Measurements from ENCODE around the gene PLK1.
A peak's percentile ranks its signal among the peaks of the same experiment; 100 is the strongest.

The PLK1 gene

GRCh38 chr16:23682181-23682580 lies 3.5 kb downstream of the PLK1 start:
- Histone ChIP-seq H4K91ac (ENCODE audit: low read length) (no peak overlapping the region), H4K8ac (ENCODE audit: low read length) (no peak overlapping the region), H2BK120ac (ENCODE audit: low read depth, low read length) (no peak overlapping the region), H3K36me3 (ENCODE audit: control insufficient read depth in 1 of 2, insufficient read depth in 2 of 2, low read depth in 1 of 2, low read length in 2 of 2) (peaks cover 39 to 54% of the 10 kb centered on the region in 2 experiments), H3K18ac (ENCODE audit: low read depth in 1 of 2, low read length in 2 of 2) (no peak overlapping the region), H3K4me1 (ENCODE audit: control insufficient read depth, insufficient read depth, low read depth, low read length) (peaks cover 27% of the 10 kb centered on the region), H3K9ac (ENCODE audit: low read length) (no peak overlapping the region), H2BK5ac (ENCODE audit: low read depth, low read length, poor library complexity, severe bottlenecking) (no peak overlapping the region), H2BK12ac (ENCODE audit: low read length in 2 of 2) (no peak overlapping the region), H2AK5ac (ENCODE audit: low read length, severe bottlenecking) (no peak overlapping the region), H3K4me2 (ENCODE audit: low read length, poor library complexity, severe bottlenecking) (no peak overlapping the region), H3K27ac (ENCODE audit: low read length, poor library complexity, severe bottlenecking) (no peak overlapping the region), H3K4me3 (ENCODE audit: insufficient read depth in 1 of 2, low read depth in 1 of 2, low read length in 2 of 2) (no peak overlapping the region), H3K27me3 (ENCODE audit: control insufficient read depth in 1 of 2, insufficient read depth in 1 of 2, low read length in 2 of 2) (no peaks in the 10 kb centered on the region), H3K14ac (ENCODE audit: low read length in 2 of 2) (no peak overlapping the region), H2BK15ac (ENCODE audit: low read depth, poor library complexity, severe bottlenecking) (no peak overlapping the region), H3K9me3 (ENCODE audit: control insufficient read depth, low read length) (no peaks in the 10 kb centered on the region), H2AFZ (ENCODE audit: low read depth, low read length) (no peak overlapping the region), H3K79me1 (replicated peaks; ENCODE audit: low read length, poor library complexity, severe bottlenecking) (peaks cover 25% of the 10 kb centered on the region), H3K4ac (ENCODE audit: low read depth in 1 of 2, low read length in 2 of 2) (no peak overlapping the region), H3K23ac (ENCODE audit: low read length in 2 of 2) (no peak overlapping the region)
- peak; percentile 23 for DNase-seq
- no CpG with 5 or more reads among the region's 1 CpG for WGBS

GRCh38 chr16:23683487-23683886 lies 4.8 kb downstream of the PLK1 start:
- Histone ChIP-seq H4K8ac (ENCODE audit: low read length) (no peak overlapping the region), H3K18ac (ENCODE audit: low read depth in 1 of 2, low read length in 2 of 2) (no peak overlapping the region), H3K36me3 (ENCODE audit: control insufficient read depth in 1 of 2, insufficient read depth in 2 of 2, low read depth in 1 of 2, low read length in 2 of 2) (peaks cover 47 to 67% of the 10 kb centered on the region in 2 experiments), H2BK15ac (ENCODE audit: low read depth, poor library complexity, severe bottlenecking) (no peak overlapping the region), H3K4me2 (ENCODE audit: low read length, poor library complexity, severe bottlenecking) (no peak overlapping the region), H2AFZ (ENCODE audit: low read depth, low read length) (no peak overlapping the region), H3K4me3 (ENCODE audit: insufficient read depth in 1 of 2, low read depth in 1 of 2, low read length in 2 of 2) (no peak overlapping the region), H3K27me3 (ENCODE audit: control insufficient read depth in 1 of 2, insufficient read depth in 1 of 2, low read length in 2 of 2) (no peaks in the 10 kb centered on the region), H3K4me1 (ENCODE audit: control insufficient read depth, insufficient read depth, low read depth, low read length) (peaks cover 23% of the 10 kb centered on the region), H4K91ac (ENCODE audit: low read length) (no peak overlapping the region), H3K4ac (ENCODE audit: low read depth in 1 of 2, low read length in 2 of 2) (no peak overlapping the region), H3K79me1 (replicated peaks; ENCODE audit: low read length, poor library complexity, severe bottlenecking) (peaks cover 34% of the 10 kb centered on the region), H3K23ac (ENCODE audit: low read length in 2 of 2) (no peak overlapping the region), H3K9ac (ENCODE audit: low read length) (no peak overlapping the region), H2BK12ac (ENCODE audit: low read length in 2 of 2) (no peak overlapping the region), H3K27ac (ENCODE audit: low read length, poor library complexity, severe bottlenecking) (no peak overlapping the region), H3K9me3 (ENCODE audit: control insufficient read depth, low read length) (no peaks in the 10 kb centered on the region), H3K14ac (ENCODE audit: low read length in 2 of 2) (no peak overlapping the region), H2AK5ac (ENCODE audit: low read length, severe bottlenecking) (no peak overlapping the region), H2BK120ac (ENCODE audit: low read depth, low read length) (no peak overlapping the region), H2BK5ac (ENCODE audit: low read depth, low read length, poor library complexity, severe bottlenecking) (no peak overlapping the region)
- WGBS, result 93% methylated on average over 3 of the region's 3 CpGs
- DNase-seq, result no peak

GRCh38 chr16:23687034-23687808 lies 8.5 kb downstream of the PLK1 start:
- Histone ChIP-seq H3K4me2 (ENCODE audit: low read length, poor library complexity, severe bottlenecking) (no peak overlapping the region), H3K27ac (ENCODE audit: low read length, poor library complexity, severe bottlenecking) (no peak overlapping the region), H3K23ac (ENCODE audit: low read length in 2 of 2) (no peak overlapping the region), H2AK5ac (ENCODE audit: low read length, severe bottlenecking) (no peak overlapping the region), H3K79me1 (replicated peaks; ENCODE audit: low read length, poor library complexity, severe bottlenecking) (peaks cover 37% of the 10 kb centered on the region), H3K4ac (ENCODE audit: low read depth in 1 of 2, low read length in 2 of 2) (no peak overlapping the region), H3K9ac (ENCODE audit: low read length) (no peak overlapping the region), H3K27me3 (ENCODE audit: control insufficient read depth in 1 of 2, insufficient read depth in 1 of 2, low read length in 2 of 2) (no peaks in the 10 kb centered on the region), H3K18ac (ENCODE audit: low read depth in 1 of 2, low read length in 2 of 2) (no peak overlapping the region), H2AFZ (ENCODE audit: low read depth, low read length) (no peak overlapping the region), H2BK120ac (ENCODE audit: low read depth, low read length) (no peak overlapping the region), H3K4me3 (ENCODE audit: insufficient read depth in 1 of 2, low read depth in 1 of 2, low read length in 2 of 2) (no peak overlapping the region), H3K14ac (ENCODE audit: low read length in 2 of 2) (no peak overlapping the region), H3K36me3 (ENCODE audit: control insufficient read depth in 1 of 2, insufficient read depth in 2 of 2, low read depth in 1 of 2, low read length in 2 of 2) (peaks cover 68 to 78% of the 10 kb centered on the region in 2 experiments), H2BK12ac (ENCODE audit: low read length in 2 of 2) (no peak overlapping the region), H2BK5ac (ENCODE audit: low read depth, low read length, poor library complexity, severe bottlenecking) (no peak overlapping the region), H4K91ac (ENCODE audit: low read length) (no peak overlapping the region), H3K9me3 (ENCODE audit: control insufficient read depth, low read length) (no peaks in the 10 kb centered on the region), H2BK15ac (ENCODE audit: low read depth, poor library complexity, severe bottlenecking) (no peak overlapping the region), H3K4me1 (ENCODE audit: control insufficient read depth, insufficient read depth, low read depth, low read length) (peaks cover 19% of the 10 kb centered on the region), H4K8ac (ENCODE audit: low read length) (no peak overlapping the region)
- no peak for DNase-seq
- 97% methylated on average over 16 of the region's 16 CpGs for WGBS

- Histone ChIP-seq H2AK5ac (ENCODE audit: low read length, severe bottlenecking) (no peak overlapping the region), H3K79me1 (replicated peaks; ENCODE audit: low read length, poor library complexity, severe bottlenecking) (peaks cover 29% of the 10 kb centered on the region), H3K9me3 (ENCODE audit: control insufficient read depth, low read length) (no peaks in the 10 kb centered on the region), H2BK120ac (ENCODE audit: low read depth, low read length) (no peak overlapping the region), H4K8ac (ENCODE audit: low read length) (no peak overlapping the region), H2BK15ac (ENCODE audit: low read depth, poor library complexity, severe bottlenecking) (no peak overlapping the region), H3K23ac (ENCODE audit: low read length in 2 of 2) (no peak overlapping the region), H3K27me3 (ENCODE audit: control insufficient read depth in 1 of 2, insufficient read depth in 1 of 2, low read length in 2 of 2) (no peaks in the 10 kb centered on the region), H3K4me2 (ENCODE audit: low read length, poor library complexity, severe bottlenecking) (no peak overlapping the region), H3K4me3 (ENCODE audit: insufficient read depth in 1 of 2, low read depth in 1 of 2, low read length in 2 of 2) (no peak overlapping the region), H3K4me1 (ENCODE audit: control insufficient read depth, insufficient read depth, low read depth, low read length) (peaks cover 18% of the 10 kb centered on the region), H3K27ac (ENCODE audit: low read length, poor library complexity, severe bottlenecking) (no peak overlapping the region), H2BK12ac (ENCODE audit: low read length in 2 of 2) (no peak overlapping the region), H2AFZ (ENCODE audit: low read depth, low read length) (no peak overlapping the region), H3K4ac (ENCODE audit: low read depth in 1 of 2, low read length in 2 of 2) (no peak overlapping the region), H2BK5ac (ENCODE audit: low read depth, low read length, poor library complexity, severe bottlenecking) (no peak overlapping the region), H4K91ac (ENCODE audit: low read length) (no peak overlapping the region), H3K36me3 (ENCODE audit: control insufficient read depth in 1 of 2, insufficient read depth in 2 of 2, low read depth in 1 of 2, low read length in 2 of 2) (peaks cover 61 to 62% of the 10 kb centered on the region in 2 experiments), H3K9ac (ENCODE audit: low read length) (no peak overlapping the region), H3K14ac (ENCODE audit: low read length in 2 of 2) (no peak overlapping the region), H3K18ac (ENCODE audit: low read depth in 1 of 2, low read length in 2 of 2) (no peak overlapping the region)
- DNase-seq, result no peak
- WGBS, result 99% methylated on average over 35 of the region's 36 CpGs
These were observed 10.9 kb downstream of the PLK1 start for GRCh38 chr16:23689442-23690187.
